GM20000 (cell line): ENCODE data around the gene SPG11.

Experiments used
- DNase-seq: peaks from one replicate; pipeline ENCODE4 v3.0.0; 2012; ENCODE audit warnings: low spot score
- CTCF ChIP-seq: IDR thresholded peaks from 2 replicates; pipeline ENCODE4 v1.5.1; 2012; ENCODE audit warnings: mild to moderate bottlenecking, control low read depth; ENCODE audit errors: extremely low read depth, missing control alignments

The SPG11 gene

GRCh38 chr15:44663410-44664308 lies at the start of gene SPG11:
SPG11 (minus strand) TSS chr15:44663662; CDS start chr15:44663647, 15 bp downstream.
- peak; percentile 78 for TF ChIP-seq CTCF
- DNase-seq: peak; percentile 89

- DNase-seq: no peak
- no peak for TF ChIP-seq CTCF
Observed at GRCh38 chr15:44712346-44713005, 49.0 kb upstream of the SPG11 start.

GRCh38 chr15:44711743-44712345 lies 48.4 kb upstream of the SPG11 start:
- TF ChIP-seq CTCF: no peak
- DNase-seq: no peak

- no peak for TF ChIP-seq CTCF
- peak; percentile 90 for DNase-seq
Observed at GRCh38 chr15:44711096-44711742, 47.8 kb upstream of the SPG11 start, which contains the start of the genes B2M and PATL2. B2M (plus strand) TSS chr15:44711517; CDS start chr15:44711547, 30 bp downstream. PATL2 (minus strand) TSS chr15:44711323; CDS start chr15:44676490, 34,833 bp downstream.

GRCh38 chr15:44710236-44711095 lies 47.0 kb upstream of the SPG11 start:
- DNase-seq: peak; percentile 45
- TF ChIP-seq CTCF: peak; percentile 31

GRCh38 chr15:44706946-44707636 lies 43.6 kb upstream of the SPG11 start:
- TF ChIP-seq CTCF: no peak
- DNase-seq: no peak
